Astrocyte of the spinal cord (primary cell): ENCODE measurements around the gene SASH1.

Experiments
- DNase-seq: peaks from one replicate; pipeline ENCODE4 v3.0.0; 2011; ENCODE audit warnings: low read depth, low spot score
- H3K4me3 ChIP-seq: 2 replicates; pipeline ENCODE4 v1.5.1; 2011; ENCODE audit warnings: low read depth, mild to moderate bottlenecking, low read length, moderate library complexity
- in situ Hi-C: cut with HindIII; loops from 2 replicates; pipeline ENCODE4 v1.10.0; 2017; ENCODE audit warnings: low sequenced_read_pairs
- TF ChIP-seq, protein P1 (sequence below): IDR thresholded peaks from 2 replicates; pipeline ENCODE4 v1.5.1; 2012; ENCODE audit warnings: low read depth, mild to moderate bottlenecking, low read length, inconsistent platforms

Gene SASH1

DNA sequence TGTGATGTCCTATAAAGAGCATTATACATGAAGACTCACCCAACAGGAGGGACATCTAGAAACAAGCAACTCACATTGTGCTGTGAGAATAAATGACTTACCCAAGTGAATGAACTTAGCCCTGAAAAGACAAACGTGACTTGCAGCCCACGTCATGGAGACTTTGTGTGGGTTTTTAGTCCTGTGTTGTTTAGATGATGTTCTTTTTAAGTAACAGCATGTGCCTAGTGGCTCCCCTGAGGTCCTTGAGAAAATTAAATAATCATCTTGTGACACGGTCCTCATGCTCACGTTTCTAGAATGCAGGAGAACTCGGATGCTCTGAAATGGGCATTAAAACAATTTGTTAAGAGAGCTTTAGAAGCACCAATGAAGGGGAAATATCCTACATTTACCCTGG is 165.1 kb downstream of the SASH1 start:
- in situ Hi-C loops, result no loop called here
- peak; percentile 59 for DNase-seq
- no peak overlapping the region for H3K4me3 ChIP-seq
- TF ChIP-seq, protein P1, sequence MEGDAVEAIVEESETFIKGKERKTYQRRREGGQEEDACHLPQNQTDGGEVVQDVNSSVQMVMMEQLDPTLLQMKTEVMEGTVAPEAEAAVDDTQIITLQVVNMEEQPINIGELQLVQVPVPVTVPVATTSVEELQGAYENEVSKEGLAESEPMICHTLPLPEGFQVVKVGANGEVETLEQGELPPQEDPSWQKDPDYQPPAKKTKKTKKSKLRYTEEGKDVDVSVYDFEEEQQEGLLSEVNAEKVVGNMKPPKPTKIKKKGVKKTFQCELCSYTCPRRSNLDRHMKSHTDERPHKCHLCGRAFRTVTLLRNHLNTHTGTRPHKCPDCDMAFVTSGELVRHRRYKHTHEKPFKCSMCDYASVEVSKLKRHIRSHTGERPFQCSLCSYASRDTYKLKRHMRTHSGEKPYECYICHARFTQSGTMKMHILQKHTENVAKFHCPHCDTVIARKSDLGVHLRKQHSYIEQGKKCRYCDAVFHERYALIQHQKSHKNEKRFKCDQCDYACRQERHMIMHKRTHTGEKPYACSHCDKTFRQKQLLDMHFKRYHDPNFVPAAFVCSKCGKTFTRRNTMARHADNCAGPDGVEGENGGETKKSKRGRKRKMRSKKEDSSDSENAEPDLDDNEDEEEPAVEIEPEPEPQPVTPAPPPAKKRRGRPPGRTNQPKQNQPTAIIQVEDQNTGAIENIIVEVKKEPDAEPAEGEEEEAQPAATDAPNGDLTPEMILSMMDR, result no peak

DNA sequence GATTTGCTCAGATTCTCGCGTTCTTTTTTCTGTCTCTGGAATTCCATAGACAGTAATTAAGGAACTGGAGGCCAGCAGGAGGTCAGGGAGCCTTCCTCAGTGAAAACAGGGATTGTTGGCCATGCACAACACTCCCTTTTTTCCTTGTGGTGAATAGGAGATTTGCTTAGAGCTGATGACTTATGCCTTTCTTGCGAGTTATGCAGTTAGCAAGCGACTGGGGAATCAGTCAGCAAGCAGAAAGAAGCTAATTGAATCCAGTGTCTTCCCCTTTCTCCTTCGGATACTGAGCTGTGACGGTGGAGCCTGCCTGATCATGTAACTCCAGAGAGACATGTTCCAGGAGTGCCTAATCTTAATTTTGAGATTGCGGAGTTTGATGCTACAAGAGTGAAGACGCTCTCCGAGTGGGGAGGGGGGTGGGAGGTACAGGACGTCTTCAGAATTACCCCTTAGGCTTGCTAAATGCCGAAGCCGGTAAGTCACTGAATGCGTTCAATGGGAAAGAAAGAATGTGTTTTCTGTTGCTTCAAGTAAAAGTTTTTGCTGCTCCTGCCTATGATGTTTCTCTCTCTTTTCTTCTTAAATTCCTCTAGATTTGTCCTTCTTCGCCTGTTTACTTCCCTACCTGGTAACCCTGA is 165.9 kb downstream of the SASH1 start:
- in situ Hi-C loops, result no loop called here
- peak overlapping the region; percentile 62 for H3K4me3 ChIP-seq
- peak; percentile 81 for DNase-seq

DNA sequence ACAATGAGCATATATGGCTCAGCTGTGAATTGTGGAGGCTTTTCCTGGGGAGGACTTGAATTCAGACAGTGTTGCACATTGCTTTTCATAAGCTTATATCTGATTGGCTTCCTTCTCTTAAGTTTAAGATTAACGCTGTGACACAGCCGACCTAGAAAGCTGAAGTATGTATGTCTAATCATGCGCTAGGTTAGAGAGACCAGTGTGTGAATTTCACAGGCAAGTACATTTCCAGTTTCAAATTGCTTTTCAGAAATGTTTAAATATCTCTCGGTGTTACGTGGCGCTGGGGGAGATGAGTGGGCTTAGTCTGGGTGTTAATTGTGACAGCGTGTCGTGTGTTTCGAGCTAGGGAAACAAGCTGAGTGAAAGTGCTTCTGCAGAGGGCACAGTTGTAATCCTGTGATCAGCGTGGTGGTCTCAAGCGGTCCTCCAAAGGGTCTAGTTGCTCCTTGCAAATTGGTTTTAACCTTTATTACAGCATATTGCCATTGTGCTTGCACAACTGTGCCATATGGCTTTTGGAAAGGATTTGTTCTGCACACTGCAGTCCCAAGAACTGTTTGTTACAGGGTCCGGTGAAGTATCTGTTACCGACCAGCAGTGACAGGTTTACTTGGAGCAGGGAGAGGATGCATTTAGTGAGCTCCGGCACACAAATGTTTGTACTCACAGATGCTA is 166.6 kb downstream of the SASH1 start:
- in situ Hi-C loops, result no loop called here
- peak; percentile 69 for DNase-seq
- TF ChIP-seq, protein P1, result no peak
- H3K4me3 ChIP-seq, result peak overlapping the region; percentile 62

More for the DNA sequence above, 165.9 kb downstream of the SASH1 start:
- TF ChIP-seq, protein P1, result no peak

GRCh38 chr6:148509800-148510581 is 167.4 kb downstream of the SASH1 start:
- peak overlapping the region; percentile 62 for H3K4me3 ChIP-seq
- DNase-seq, result peak; percentile 98
- TF ChIP-seq, protein P1, result no peak
- in situ Hi-C loops, result no loop called here

GRCh38 chr6:148513145-148514071 is 170.8 kb downstream of the SASH1 start:
- TF ChIP-seq, protein P1, result no peak
- no peak for DNase-seq
- no peak overlapping the region for H3K4me3 ChIP-seq
- in situ Hi-C loops, result no loop called here
